Left ventricle myocardium inferior (tissue), 1 donor: ENCODE data around the gene DEAF1. TPM values are rescaled to one million over a fixed set of nuclear protein-coding genes. Genes with fewer than 3 reads are reported as not detected.
A peak's percentile ranks its signal among the peaks of the same experiment; 100 is the strongest.
"Not testable (repeated sequence)": the region's sequence is repeated elsewhere in the genome, so short reads cannot be mapped to it uniquely, and the experiment has no call there.

ENCODE experiments used
- DNase-seq: peaks from one replicate; pipeline ENCODE4 v3.0.0-alpha.2; 2020
- H3K27ac ChIP-seq: fragments of 200-600 bp; replicated peaks from 2 replicates; pipeline ENCODE4 v1.8.0; 2021
- H3K27me3 ChIP-seq: fragments of 200-600 bp; 2 replicates; pipeline ENCODE4 v1.8.0; 2021; ENCODE audit warnings: low read depth
- H3K36me3 ChIP-seq: fragments of 200-600 bp; 2 replicates; pipeline ENCODE4 v1.8.0; 2021
- H3K4me1 ChIP-seq: fragments of 200-600 bp; 2 replicates; pipeline ENCODE4 v1.8.0; 2021
- H3K4me3 ChIP-seq: fragments of 200-600 bp; 2 replicates; pipeline ENCODE4 v1.8.0; 2021; ENCODE audit warnings: mild to moderate bottlenecking, moderate library complexity
- H3K9me3 ChIP-seq: fragments of 200-600 bp; replicated peaks from 2 replicates; pipeline ENCODE4 v1.8.0; 2021
- CTCF ChIP-seq: fragments of 200-600 bp; IDR thresholded peaks from 2 replicates; pipeline ENCODE4 v1.8.0; 2021; ENCODE audit warnings: antibody characterized with exemption, mild to moderate bottlenecking, borderline replicate concordance
- intact Hi-C: fragments of 100-400 bp; cut with micrococcal nuclease; formaldehyde crosslinking; loops from one replicate; pipeline ENCODE4 v1.11.0; 2022
- long read RNA-seq: library from polyadenylated mRNA; unstranded; transcript quantifications from one replicate; pipeline ENCODE4 v2.0.0, GENCODE V29; 2021
- total RNA-seq: library from RNA; stranded (reverse); fragmentation: NEBNext Ultra II Directional; extraction: Animal tissue kit (Norgen Biotek cat#: 25700); gene quantifications from one replicate; pipeline ENCODE4 v1.2.1, GENCODE V29; 2021
- donor health status: DM: no; HTN: yes; CAD: no; lungs with severe emphysema.

Gene DEAF1
- 18.1 TPM for total RNA-seq
- long read RNA-seq, transcript DEAF1-201 (12 exons, 2,500 nt) = major isoform, 44 of 73 reads
- long read RNA-seq, partial matches to known transcripts = 5 of 73 reads
- long read RNA-seq, other reads (novel, unspliced or antisense) = 24 of 73 reads

- Histone ChIP-seq H3K9me3 (no peaks in the 10 kb centered on the region), H3K27me3 (no peaks in the 10 kb centered on the region), H3K36me3 (peaks cover 5% of the 10 kb centered on the region), H3K4me3 (peak within 1 kb of the TSS; percentile 89), H3K27ac (peak within 1 kb of the TSS; percentile 99), H3K4me1 (peaks cover 61% of the 10 kb centered on the region)
- DNase-seq = peak; percentile 98
- intact Hi-C loops = no loop called here
- no peak for TF ChIP-seq CTCF
Observed at GRCh38 chr11:694563-695287, at the start of gene DEAF1. DEAF1 (minus strand) TSS chr11:695222; CDS start chr11:695047, 175 bp downstream.

GRCh38 chr11:742571-743201 is 47.7 kb upstream of the DEAF1 start:
- Histone ChIP-seq H3K4me1 (peaks cover 21% of the 10 kb centered on the region), H3K4me3 (no peak overlapping the region), H3K36me3 (no peaks in the 10 kb centered on the region), H3K27ac (no peak overlapping the region), H3K9me3 (no peaks in the 10 kb centered on the region), H3K27me3 (no peaks in the 10 kb centered on the region)
- TF ChIP-seq CTCF = no peak
- no peak for DNase-seq
- intact Hi-C loops = no loop called here

GRCh38 chr11:742156-742546 is 47.1 kb upstream of the DEAF1 start:
- Histone ChIP-seq H3K4me3 (no peak overlapping the region), H3K4me1 (peaks cover 21% of the 10 kb centered on the region), H3K9me3 (no peaks in the 10 kb centered on the region), H3K27me3 (no peaks in the 10 kb centered on the region), H3K36me3 (no peaks in the 10 kb centered on the region), H3K27ac (no peak overlapping the region)
- intact Hi-C loops = no loop called here
- no peak for DNase-seq
- TF ChIP-seq CTCF = no peak

- H3K4me1 ChIP-seq = peaks cover 11% of the 10 kb centered on the region
- H3K36me3 ChIP-seq, H3K4me3 ChIP-seq, H3K9me3 ChIP-seq, DNase-seq, intact Hi-C loops, H3K27ac ChIP-seq, H3K27me3 ChIP-seq: not testable (repeated sequence)
Observed at GRCh38 chr11:737899-738298, 42.9 kb upstream of the DEAF1 start.

- no peak overlapping the region for H3K27ac ChIP-seq
Observed at GRCh38 chr11:737366-737765, 42.3 kb upstream of the DEAF1 start.

GRCh38 chr11:734541-734940 is 39.5 kb upstream of the DEAF1 start:
- DNase-seq, intact Hi-C loops, H3K27ac ChIP-seq, H3K36me3 ChIP-seq, H3K9me3 ChIP-seq, H3K4me3 ChIP-seq: not testable (repeated sequence)
- Histone ChIP-seq H3K4me1 (peaks cover 11% of the 10 kb centered on the region), H3K27me3 (peaks cover 21% of the 10 kb centered on the region)

More at GRCh38 chr11:737366-737765, 42.3 kb upstream of the DEAF1 start:
- no peak for DNase-seq
- no peak overlapping the region for H3K4me3 ChIP-seq
- H3K36me3 ChIP-seq = no peaks in the 10 kb centered on the region
- no peaks in the 10 kb centered on the region for H3K9me3 ChIP-seq
- peaks cover 9% of the 10 kb centered on the region for H3K27me3 ChIP-seq
- TF ChIP-seq CTCF = no peak
- peaks cover 11% of the 10 kb centered on the region for H3K4me1 ChIP-seq
- intact Hi-C loops = no loop called here
